DND-41 (cell line): Measurements from ENCODE around the gene SRPK2.
"Not testable (repeated sequence)": the region's sequence is repeated elsewhere in the genome, so short reads cannot be mapped to it uniquely, and the experiment has no call there.

Source experiments
- EZH2 ChIP-seq: IDR thresholded peaks from 3 replicates; pipeline ENCODE4 v1.6.1; 2012; ENCODE audit warnings: borderline replicate concordance, low read depth, mild to moderate bottlenecking, moderate library complexity, low read length, inconsistent platforms; ENCODE audit not compliant: severe bottlenecking
- TF ChIP-seq, protein P1 (sequence below): IDR thresholded peaks from 2 replicates; pipeline ENCODE4 v1.5.1; 2012; ENCODE audit warnings: borderline replicate concordance, low read length, moderate library complexity, mild to moderate bottlenecking; ENCODE audit not compliant: poor library complexity, severe bottlenecking; ENCODE audit errors: extremely low read depth

- TF ChIP-seq EZH2, result not testable (repeated sequence)
- TF ChIP-seq, protein P1, sequence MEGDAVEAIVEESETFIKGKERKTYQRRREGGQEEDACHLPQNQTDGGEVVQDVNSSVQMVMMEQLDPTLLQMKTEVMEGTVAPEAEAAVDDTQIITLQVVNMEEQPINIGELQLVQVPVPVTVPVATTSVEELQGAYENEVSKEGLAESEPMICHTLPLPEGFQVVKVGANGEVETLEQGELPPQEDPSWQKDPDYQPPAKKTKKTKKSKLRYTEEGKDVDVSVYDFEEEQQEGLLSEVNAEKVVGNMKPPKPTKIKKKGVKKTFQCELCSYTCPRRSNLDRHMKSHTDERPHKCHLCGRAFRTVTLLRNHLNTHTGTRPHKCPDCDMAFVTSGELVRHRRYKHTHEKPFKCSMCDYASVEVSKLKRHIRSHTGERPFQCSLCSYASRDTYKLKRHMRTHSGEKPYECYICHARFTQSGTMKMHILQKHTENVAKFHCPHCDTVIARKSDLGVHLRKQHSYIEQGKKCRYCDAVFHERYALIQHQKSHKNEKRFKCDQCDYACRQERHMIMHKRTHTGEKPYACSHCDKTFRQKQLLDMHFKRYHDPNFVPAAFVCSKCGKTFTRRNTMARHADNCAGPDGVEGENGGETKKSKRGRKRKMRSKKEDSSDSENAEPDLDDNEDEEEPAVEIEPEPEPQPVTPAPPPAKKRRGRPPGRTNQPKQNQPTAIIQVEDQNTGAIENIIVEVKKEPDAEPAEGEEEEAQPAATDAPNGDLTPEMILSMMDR, result not testable (repeated sequence)
Measured at GRCh38 chr7:105360149-105360548, 28.6 kb downstream of the SRPK2 start.
